HCT116 (cell line): ENCODE results near the gene AFAP1. TPM values are rescaled to one million over a fixed set of nuclear protein-coding genes. Genes with fewer than 3 reads are reported as not detected.

Experiments used
- ATAC-seq: fragments of 200-7000 bp; cut with Tn5 transposase; 2 replicates; pipeline ENCODE4 v1.9.1; 2020; ENCODE audit warnings: mild to moderate bottlenecking, moderate library complexity
- BruUV-seq: library from RNA; stranded (reverse); fragments of 400-500 nt; replicated peaks from 2 replicates; lab custom pipeline; 2021; lab: Mats Ljungman, UMichigan
- CTCF ChIA-PET: fragments of 300-600 bp; sonication (Branson Sonifier 250); formaldehyde crosslinking; loops from one replicate; lab custom pipeline; 2021; ENCODE audit warnings: antibody characterized with exemption; lab: Charles Lee
- POLR2A ChIA-PET: fragments of 300-600, 350-600 bp; sonication (Branson Sonifier 250); formaldehyde crosslinking; loops from one replicate; lab custom pipeline; 2021; ENCODE audit warnings: antibody characterized with exemption; lab: Charles Lee
- RAD21 ChIA-PET, 2 experiments: fragments of 300-600 bp; sonication (Branson Sonifier 250); formaldehyde crosslinking; loops; one replicate each; lab custom pipeline; 2023; ENCODE audit warnings: low total read pairs in 2 of 2; ENCODE audit not compliant: uncharacterized antibody in 2 of 2, unreplicated experiment in 2 of 2, low non-redundant PET in 1 of 2; lab: Charles Lee
- DNase-seq: peaks from one replicate; pipeline ENCODE4 v3.0.0-alpha.2; 2010; ENCODE audit warnings: low read depth, low spot score
- H2AFZ ChIP-seq: fragments of 200-600 bp; shearing (Covaris generic), sonication (generic); 2 replicates; pipeline ENCODE4 v1.6.1; 2017; ENCODE audit warnings: low read depth, mixed run types, mixed read lengths, antibody characterized with exemption, low read length; ENCODE audit not compliant: poor library complexity, severe bottlenecking
- H3K27ac ChIP-seq: 2 replicates; pipeline ENCODE4 v1.5.1; 2012; ENCODE audit warnings: low read depth, low read length
- H3K27me3 ChIP-seq: fragments of 200-600 bp; sonication (generic); 2 replicates; pipeline ENCODE4 v1.6.1; 2016; ENCODE audit warnings: mixed run types, low read length, mixed read lengths; ENCODE audit not compliant: insufficient read depth
- H3K36me3 ChIP-seq, 2 experiments: fragments of 200-500 bp in 1 of 2; fragments of 200-600 bp in 1 of 2; sonication (Bioruptor generic) in 1 of 2; sonication (generic) in 1 of 2; 2 replicates each; pipeline versions ENCODE4 v1.5.1 to v1.6.1; 2014 to 2016; ENCODE audit warnings: low read length in 2 of 2, inconsistent platforms in 1 of 2, mixed read lengths in 1 of 2, mixed run types in 1 of 2; ENCODE audit not compliant: insufficient read depth in 2 of 2, control insufficient read depth in 1 of 2
- H3K4me1 ChIP-seq, 2 experiments: fragments of 200-600 bp in 1 of 2; sonication (generic) in 1 of 2; 2 replicates each; pipeline versions ENCODE4 v1.5.1 to v1.6.1; 2012 to 2017; ENCODE audit warnings: low read length in 2 of 2, inconsistent platforms in 1 of 2, mild to moderate bottlenecking in 1 of 2, mixed read lengths in 1 of 2, mixed run types in 1 of 2, moderate library complexity in 1 of 2; ENCODE audit not compliant: insufficient read depth in 2 of 2, control insufficient read depth in 1 of 2
- H3K4me2 ChIP-seq: fragments of 200-600 bp; sonication (generic); 2 replicates; pipeline ENCODE4 v1.6.1; 2017; ENCODE audit warnings: mixed run types, low read length, mixed read lengths
- H3K4me3 ChIP-seq, 2 experiments: fragments of 200-600 bp in 1 of 2; sonication (generic) in 1 of 2; replicated peaks in 1 of 2; 2 replicates each; pipeline ENCODE4 v1.5.1; 2011 to 2016; ENCODE audit warnings: low read length in 2 of 2, control low read depth in 1 of 2, low read depth in 1 of 2, mild to moderate bottlenecking in 1 of 2, mixed read lengths in 1 of 2, mixed run types in 1 of 2
- H3K79me2 ChIP-seq: fragments of 200-600 bp; sonication (generic); 2 replicates; pipeline ENCODE4 v1.6.1; 2017; ENCODE audit warnings: mild to moderate bottlenecking, mixed run types, low read length, moderate library complexity, mixed read lengths; ENCODE audit not compliant: insufficient read depth
- H3K9ac ChIP-seq: fragments of 200-600 bp; sonication (generic); 2 replicates; pipeline ENCODE4 v1.6.1; 2016; ENCODE audit warnings: low read length, mixed read lengths
- H3K9me2 ChIP-seq: fragments of 200-600 bp; sonication (generic), shearing (Covaris generic); 2 replicates; pipeline ENCODE4 v1.6.1; 2017; ENCODE audit warnings: mixed run types, mild to moderate bottlenecking, moderate library complexity; ENCODE audit not compliant: insufficient read depth
- H3K9me3 ChIP-seq, 2 experiments: fragments of 200-500 bp in 1 of 2; fragments of 200-600 bp in 1 of 2; sonication (Bioruptor generic) in 1 of 2; sonication (generic) in 1 of 2; 2 replicates each; pipeline ENCODE4 v1.6.1; 2014 to 2017; ENCODE audit warnings: low read length in 2 of 2, mixed read lengths in 2 of 2, inconsistent platforms in 1 of 2, low read depth in 1 of 2, mild to moderate bottlenecking in 1 of 2, mixed run types in 1 of 2, moderate library complexity in 1 of 2; ENCODE audit not compliant: control insufficient read depth in 1 of 2, insufficient read depth in 1 of 2
- H4K20me1 ChIP-seq: fragments of 200-600 bp; sonication (generic), shearing (Covaris generic); 2 replicates; pipeline ENCODE4 v1.6.1; 2017; ENCODE audit warnings: mixed run types, mild to moderate bottlenecking, moderate library complexity; ENCODE audit not compliant: insufficient read depth
- CBX3 ChIP-seq: IDR thresholded peaks from 2 replicates; pipeline ENCODE4 v1.6.1; 2012; ENCODE audit warnings: low read depth
- CEBPB ChIP-seq: IDR thresholded peaks from 2 replicates; pipeline ENCODE4 v1.6.1; 2012; ENCODE audit warnings: low read depth
- CTCF ChIP-seq, 3 experiments: fragments of 200-600 bp in 1 of 3; sonication (generic) in 1 of 3; IDR thresholded peaks in 2 of 3; conservative IDR thresholded peaks in 1 of 3; 2 replicates each; pipeline ENCODE4 v1.5.1; 2012 to 2017; ENCODE audit warnings: low read depth in 2 of 3, low read length in 2 of 3, antibody characterized with exemption in 1 of 3, borderline replicate concordance in 1 of 3, control low read depth in 1 of 3, mild to moderate bottlenecking in 1 of 3, mixed read lengths in 1 of 3, mixed run types in 1 of 3, moderate library complexity in 1 of 3; ENCODE audit not compliant: insufficient read depth in 1 of 3
- EGR1 ChIP-seq: IDR thresholded peaks from 2 replicates; pipeline ENCODE4 v1.6.1; 2012; ENCODE audit warnings: low read depth
- FOSL1 ChIP-seq: IDR thresholded peaks from 2 replicates; pipeline ENCODE4 v1.6.1; 2012; ENCODE audit warnings: low read depth
- MAX ChIP-seq: IDR thresholded peaks from 2 replicates; pipeline ENCODE4 v1.6.1; 2012
- POLR2A ChIP-seq: IDR thresholded peaks from 2 replicates; pipeline ENCODE4 v1.7.0; 2011; ENCODE audit warnings: borderline replicate concordance; ENCODE audit not compliant: insufficient read depth, insufficient read length; ENCODE audit errors: extremely low read depth
- RAD21 ChIP-seq: IDR thresholded peaks from 2 replicates; pipeline ENCODE4 v1.6.1; 2012; ENCODE audit warnings: low read depth, mild to moderate bottlenecking
- SRF ChIP-seq: IDR thresholded peaks from 2 replicates; pipeline ENCODE4 v1.6.1; 2012; ENCODE audit warnings: low read depth
- TCF7L2 ChIP-seq: IDR thresholded peaks from 2 replicates; pipeline ENCODE4 v1.7.0; 2011; ENCODE audit warnings: borderline replicate concordance, inconsistent platforms; ENCODE audit not compliant: insufficient read depth, insufficient read length; ENCODE audit errors: extremely low read depth
- intact Hi-C: fragments of 100-400 bp; cut with micrococcal nuclease; formaldehyde crosslinking; loops from 2 replicates; pipeline ENCODE4 v1.10.0; 2022
- total RNA-seq: library from RNA; stranded (reverse); gene quantifications from one replicate; pipeline ENCODE4 v1.2.1, GENCODE V29; 2021; ENCODE audit not compliant: unreplicated experiment
- TF ChIP-seq, protein P1 (sequence below): IDR thresholded peaks from 2 replicates; pipeline ENCODE4 v1.6.1; 2012; ENCODE audit warnings: low read depth

Gene AFAP1
- total RNA-seq, 1 experiment from 2014 or later = 19.4 TPM

DNA sequence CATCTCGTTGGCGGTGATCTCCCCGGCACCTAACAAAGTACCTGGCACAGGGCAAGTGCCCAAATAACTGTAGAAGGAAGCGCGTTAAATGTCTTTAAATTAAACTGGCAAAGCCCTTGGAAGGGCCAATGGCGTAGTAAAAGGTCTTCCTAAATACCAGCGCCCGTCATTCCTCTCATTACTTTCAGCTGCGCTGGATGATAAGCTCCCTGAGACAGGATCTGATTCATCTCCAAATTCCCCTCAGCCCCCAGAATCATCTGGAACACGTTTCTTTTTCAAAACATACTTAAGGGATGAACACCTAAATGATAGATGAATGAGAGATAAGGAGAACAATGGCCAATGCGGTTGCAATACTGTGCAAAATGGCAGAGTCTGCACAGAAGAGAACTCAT lies 95.1 kb downstream of the AFAP1 start:
- no peak overlapping the region for H2AFZ ChIP-seq
- peak overlapping the region; percentile 79 for H3K4me2 ChIP-seq
- TF ChIP-seq POLR2A (no peak), EGR1 (no peak)
- TF ChIP-seq, all 23 proteins: peak for 0
- peaks cover 29 to 36% of the 10 kb centered on the region in 2 experiments for H3K4me1 ChIP-seq
- H3K9ac ChIP-seq = peak overlapping the region; percentile 57; the same call in 1 of the 2 replicates
- ATAC-seq = no peak
- no peaks in the 10 kb centered on the region for H3K79me2 ChIP-seq
- H3K9me3 ChIP-seq = no peaks in the 10 kb centered on the region
- no TSS peak for BruUV-seq
- CTCF ChIA-PET = interaction anchor here (1.0 to 1.2 kb wide), 2 partner anchors 41 to 43 kb away, joined by 3 to 4 read pairs; no protein-coding TSS in a partner anchor
- DNase-seq = no peak
- intact Hi-C loops = loop anchor here (2.0 to 5.0 kb wide), 2 partner anchors 128 to 314 kb away; partner anchors contain the start of gene ABLIM2
- H4K20me1 ChIP-seq = no peaks in the 10 kb centered on the region
- H3K9me2 ChIP-seq = no peaks in the 10 kb centered on the region
- RAD21 ChIA-PET = interaction anchor here in 1 of 2 experiments (1.1 kb wide), 1 partner anchor 42 kb away, joined by 3 read pairs; no protein-coding TSS in a partner anchor
- H3K36me3 ChIP-seq = no peaks in the 10 kb centered on the region
- POLR2A ChIA-PET = no interaction called here
- H3K27me3 ChIP-seq = no peaks in the 10 kb centered on the region
- H3K27ac ChIP-seq = no peak overlapping the region
- H3K4me3 ChIP-seq = no peak overlapping the region

DNA sequence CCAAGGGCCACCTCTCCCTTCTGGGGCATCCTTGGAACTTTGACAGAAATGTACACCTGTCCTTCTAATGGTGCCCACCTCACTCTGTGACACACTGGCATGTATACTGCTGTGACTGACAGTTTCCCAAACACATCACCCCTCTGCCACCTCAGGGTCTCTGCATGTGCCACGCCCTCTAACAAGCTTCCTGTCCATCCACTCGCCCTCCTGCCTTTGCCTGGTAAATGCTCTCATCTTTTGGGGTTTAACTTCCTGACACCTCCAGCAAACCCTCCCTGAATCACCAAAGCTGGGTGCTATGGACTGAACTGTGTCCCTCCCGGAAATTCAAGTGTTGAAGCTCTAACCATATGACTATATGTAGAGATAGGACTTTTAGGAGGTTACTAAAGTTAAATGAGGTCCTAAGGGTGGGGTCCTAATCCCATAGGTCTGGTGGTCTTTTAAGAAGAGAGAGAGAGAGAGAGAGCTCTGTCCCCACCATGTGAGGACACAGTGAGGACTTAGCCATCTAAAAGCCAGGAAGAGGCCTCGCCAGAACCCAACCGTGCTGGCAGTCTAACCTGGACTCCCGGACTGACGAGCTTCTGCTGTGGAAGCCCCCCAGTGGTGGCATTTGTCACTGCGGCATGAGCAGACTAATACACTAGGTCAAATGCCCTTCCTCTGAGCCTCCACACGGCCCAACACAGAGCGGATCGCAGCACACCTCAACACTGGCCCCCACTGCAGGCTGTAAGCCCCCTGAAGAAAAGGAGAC lies 95.6 kb downstream of the AFAP1 start:
- BruUV-seq = no TSS peak
- Histone ChIP-seq H3K79me2 (no peaks in the 10 kb centered on the region), H3K9ac (peak overlapping the region; percentile 57), H3K9me3 (no peaks in the 10 kb centered on the region), H3K4me2 (peak overlapping the region; percentile 79), H3K27ac (peak overlapping the region; percentile 89), H3K4me3 (no peak overlapping the region), H3K27me3 (no peaks in the 10 kb centered on the region), H3K4me1 (peaks cover 29 to 36% of the 10 kb centered on the region in 2 experiments), H3K9me2 (no peaks in the 10 kb centered on the region), H2AFZ (no peak overlapping the region), H3K36me3 (no peaks in the 10 kb centered on the region), H4K20me1 (no peaks in the 10 kb centered on the region)
- CTCF ChIA-PET = interaction anchor here (0.6 to 1.2 kb wide), 5 partner anchors 38 to 94 kb away, joined by 3 to 4 read pairs (median 4); no protein-coding TSS in a partner anchor
- intact Hi-C loops = loop anchor here (2.0 to 5.0 kb wide), 2 partner anchors 128 to 315 kb away; partner anchors contain the start of gene ABLIM2
- RAD21 ChIA-PET = interaction anchor here in 1 of 2 experiments (1.1 kb wide), 1 partner anchor 42 kb away, joined by 3 read pairs; no protein-coding TSS in a partner anchor
- peak; percentile 70 for DNase-seq
- TF ChIP-seq FOSL1 (no peak), MAX (peak; percentile 47; the same call in 1 of the 2 replicates), CEBPB (no peak), RAD21 (peak; percentile 48; the same call in 1 of the 2 replicates), CBX3 (0 out of 2 replicates have a peak, but pooled peaks have one; percentile 47), SRF (no peak), TCF7L2 (no peak), CTCF (IDR thresholded peaks at IDR 0.05 in 2 of 3, conservative IDR thresholded peaks at IDR 0.05 in 1 of 3; ENCODE audit: borderline replicate concordance in 1 of 3, insufficient read depth in 1 of 3, low read depth in 2 of 3, low read length in 2 of 3) (peak; percentile 23 to 79 (median 71); a peak in 5 of 6 replicates)
- TF ChIP-seq, protein P1, sequence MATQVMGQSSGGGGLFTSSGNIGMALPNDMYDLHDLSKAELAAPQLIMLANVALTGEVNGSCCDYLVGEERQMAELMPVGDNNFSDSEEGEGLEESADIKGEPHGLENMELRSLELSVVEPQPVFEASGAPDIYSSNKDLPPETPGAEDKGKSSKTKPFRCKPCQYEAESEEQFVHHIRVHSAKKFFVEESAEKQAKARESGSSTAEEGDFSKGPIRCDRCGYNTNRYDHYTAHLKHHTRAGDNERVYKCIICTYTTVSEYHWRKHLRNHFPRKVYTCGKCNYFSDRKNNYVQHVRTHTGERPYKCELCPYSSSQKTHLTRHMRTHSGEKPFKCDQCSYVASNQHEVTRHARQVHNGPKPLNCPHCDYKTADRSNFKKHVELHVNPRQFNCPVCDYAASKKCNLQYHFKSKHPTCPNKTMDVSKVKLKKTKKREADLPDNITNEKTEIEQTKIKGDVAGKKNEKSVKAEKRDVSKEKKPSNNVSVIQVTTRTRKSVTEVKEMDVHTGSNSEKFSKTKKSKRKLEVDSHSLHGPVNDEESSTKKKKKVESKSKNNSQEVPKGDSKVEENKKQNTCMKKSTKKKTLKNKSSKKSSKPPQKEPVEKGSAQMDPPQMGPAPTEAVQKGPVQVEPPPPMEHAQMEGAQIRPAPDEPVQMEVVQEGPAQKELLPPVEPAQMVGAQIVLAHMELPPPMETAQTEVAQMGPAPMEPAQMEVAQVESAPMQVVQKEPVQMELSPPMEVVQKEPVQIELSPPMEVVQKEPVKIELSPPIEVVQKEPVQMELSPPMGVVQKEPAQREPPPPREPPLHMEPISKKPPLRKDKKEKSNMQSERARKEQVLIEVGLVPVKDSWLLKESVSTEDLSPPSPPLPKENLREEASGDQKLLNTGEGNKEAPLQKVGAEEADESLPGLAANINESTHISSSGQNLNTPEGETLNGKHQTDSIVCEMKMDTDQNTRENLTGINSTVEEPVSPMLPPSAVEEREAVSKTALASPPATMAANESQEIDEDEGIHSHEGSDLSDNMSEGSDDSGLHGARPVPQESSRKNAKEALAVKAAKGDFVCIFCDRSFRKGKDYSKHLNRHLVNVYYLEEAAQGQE = no peak
- ATAC-seq = peak; percentile 92
- POLR2A ChIA-PET = interaction anchor here (1.6 kb wide), 1 partner anchor 17 kb away, joined by 3 read pairs; no protein-coding TSS in a partner anchor
